B cell (primary cell): Measurements from ENCODE around the gene FSIP1. TPM values are rescaled to one million over a fixed set of nuclear protein-coding genes. Genes with fewer than 3 reads are reported as not detected.

ENCODE experiments used
- ATAC-seq: fragments of 200-7000 bp; cut with Tn5 transposase; one replicate; pipeline ENCODE4 v1.10.0; 2021; ENCODE audit warnings: low read depth, mild to moderate bottlenecking, moderate number of reproducible peaks, moderate library complexity
- CTCF ChIA-PET: fragments of 350-600 bp; sonication (Branson Sonifier 250); formaldehyde crosslinking; loops from one replicate; lab custom pipeline; 2021; ENCODE audit warnings: antibody characterized with exemption, inconsistent platforms; lab: Charles Lee
- POLR2A ChIA-PET: fragments of 350-600 bp; sonication (Branson Sonifier 250); formaldehyde crosslinking; loops from one replicate; lab custom pipeline; 2021; ENCODE audit warnings: antibody characterized with exemption; lab: Charles Lee
- DNase-seq: peaks from one replicate; pipeline ENCODE4 v3.0.0; 2013
- H2AFZ ChIP-seq: 2 replicates; pipeline ENCODE4 v1.6.1; 2012; ENCODE audit warnings: mild to moderate bottlenecking, low read depth, low read length; ENCODE audit not compliant: insufficient read depth, poor library complexity, severe bottlenecking
- H3K27ac ChIP-seq, 2 donors: 1 replicate in 1 of 2; 2 replicates in 1 of 2; pipeline ENCODE4 v1.5.1; 2012 to 2013; ENCODE audit warnings: low read length in 2 of 2, mild to moderate bottlenecking in 2 of 2, moderate library complexity in 1 of 2
- H3K27me3 ChIP-seq, 4 experiments: fragments of 200-600 bp in 1 of 4; sonication (generic) in 1 of 4; replicated peaks in 1 of 4; 1 replicate in 2 of 4; 2 replicates in 2 of 4; pipeline versions ENCODE4 v1.6.1 to v1.7.0; 2013 to 2016; ENCODE audit warnings: low read length in 3 of 4, mild to moderate bottlenecking in 2 of 4, mixed read lengths in 1 of 4, moderate library complexity in 1 of 4; ENCODE audit not compliant: insufficient read depth in 4 of 4, control insufficient read depth in 3 of 4; ENCODE audit errors: control extremely low read depth in 1 of 4
- H3K36me3 ChIP-seq, 2 experiments: replicated peaks in 1 of 2; 1 replicate in 1 of 2; 2 replicates in 1 of 2; pipeline versions ENCODE4 v1.6.1 to v1.7.1; 2013; ENCODE audit warnings: low read length in 1 of 2; ENCODE audit not compliant: insufficient read depth in 2 of 2, control insufficient read depth in 1 of 2; ENCODE audit errors: control extremely low read depth in 1 of 2, extremely low read depth in 1 of 2
- H3K4me1 ChIP-seq, 2 donors: fragments of 200-600 bp in 1 of 2; sonication (generic) in 1 of 2; 1 replicate in 1 of 2; 2 replicates in 1 of 2; pipeline versions ENCODE4 v1.5.1 to v1.6.1; 2013 to 2017; ENCODE audit warnings: low read length in 2 of 2; ENCODE audit not compliant: control insufficient read depth in 2 of 2, insufficient read depth in 2 of 2
- H3K4me2 ChIP-seq: replicated peaks from 2 replicates; pipeline ENCODE3; 2012; ENCODE audit warnings: mild to moderate bottlenecking, low read depth, low read length; ENCODE audit not compliant: poor library complexity, severe bottlenecking
- H3K4me3 ChIP-seq, 5 experiments: fragments of 200-600 bp in 1 of 5; sonication (generic) in 1 of 5; 1 replicate in 3 of 5; 2 replicates in 2 of 5; pipeline versions ENCODE4 v1.5.1 to v1.7.0; 2011 to 2016; ENCODE audit warnings: low read length in 4 of 5, mild to moderate bottlenecking in 4 of 5, low read depth in 2 of 5, control low read depth in 1 of 5, moderate library complexity in 1 of 5; ENCODE audit not compliant: insufficient read depth in 1 of 5; ENCODE audit errors: control extremely low read depth in 1 of 5, extremely low read depth in 1 of 5
- H3K79me2 ChIP-seq: fragments of 200-600 bp; sonication (generic); one replicate; pipeline ENCODE4 v1.6.0; 2016; ENCODE audit warnings: low read length; ENCODE audit not compliant: control insufficient read depth, insufficient read depth
- H3K9ac ChIP-seq: fragments of 200-600 bp; sonication (generic); 2 replicates; pipeline ENCODE4 v1.6.1; 2017; ENCODE audit warnings: mild to moderate bottlenecking, low read length, moderate library complexity
- H3K9me3 ChIP-seq, 3 donors: one replicate each; pipeline versions ENCODE4 v1.6.1 to v1.7.1; 2013; ENCODE audit warnings: low read length in 2 of 3; ENCODE audit not compliant: control insufficient read depth in 2 of 3, insufficient read depth in 1 of 3; ENCODE audit errors: control extremely low read depth in 1 of 3
- H4K20me1 ChIP-seq: 2 replicates; pipeline ENCODE4 v1.6.0; 2012; ENCODE audit warnings: mild to moderate bottlenecking, low read length; ENCODE audit not compliant: insufficient read depth, control insufficient read depth, poor library complexity, severe bottlenecking
- H3K27ac Mint-ChIP-seq: one replicate; pipeline ENCODE4 v1.8.0; 2021; ENCODE audit warnings: mixed read lengths
- H3K27me3 Mint-ChIP-seq: one replicate; pipeline ENCODE4 v1.8.0; 2021; ENCODE audit warnings: mixed read lengths
- H3K4me1 Mint-ChIP-seq: one replicate; pipeline ENCODE4 v1.8.0; 2021; ENCODE audit warnings: mixed read lengths
- H3K4me3 Mint-ChIP-seq: one replicate; pipeline ENCODE4 v1.8.0; 2021; ENCODE audit warnings: mixed read lengths
- H3K9me3 Mint-ChIP-seq: one replicate; pipeline ENCODE4 v1.8.0; 2022; ENCODE audit warnings: mixed read lengths; ENCODE audit not compliant: insufficient read depth
- CTCF ChIP-seq: fragments of 200-600 bp; IDR thresholded peaks from one replicate; pipeline ENCODE4 v1.8.0; 2022; ENCODE audit warnings: antibody characterized with exemption, mild to moderate bottlenecking
- EZH2 ChIP-seq: IDR thresholded peaks from 2 replicates; pipeline ENCODE4 v1.6.1; 2012; ENCODE audit warnings: borderline replicate concordance, low read depth, mild to moderate bottlenecking, moderate library complexity, low read length; ENCODE audit not compliant: insufficient read depth, poor library complexity, severe bottlenecking
- WGBS: methylation state at CpG from one replicate; pipeline ENCODE4 v1.1.5; 2013; ENCODE audit warnings: missing lambda C conversion rate; ENCODE audit not compliant: insufficient coverage; 5-methylcytosine and 5-hydroxymethylcytosine counted together
- intact Hi-C: fragments of 100-400 bp; cut with micrococcal nuclease; formaldehyde crosslinking; loops from one replicate; pipeline ENCODE4 v1.10.0; 2022
- polyA plus RNA-seq: library from polyadenylated mRNA; depleted of rRNA; stranded (reverse); fragments of >200 nt; gene quantifications from 2 replicates; pipeline ENCODE4 v1.2.3, GENCODE V29; 2012
- total RNA-seq, 2 donors: library from RNA; stranded (reverse); fragments of 120-200 nt in 1 of 2; gene quantifications; 1 replicate in 1 of 2; 2 replicates in 1 of 2; pipeline versions ENCODE4 v1.2.3 to v1.2.4, GENCODE V29; 2013 to 2022

Gene FSIP1
- total and polyA plus RNA-seq, 2 donors (not counting 1 experiment from before 2014, with no cell fraction given), result 0.19 to 0.49 TPM

- no peaks in the 10 kb centered on the region for H3K79me2 ChIP-seq
- no peak for ATAC-seq
- H3K4me1 Mint-ChIP-seq, result no peaks in the 10 kb centered on the region
- H3K27me3 ChIP-seq, result peaks cover 0 to 4% (median 0%) of the 10 kb centered on the region in 4 experiments
- H3K27ac ChIP-seq, result no peak overlapping the region
- H4K20me1 ChIP-seq, result no peaks in the 10 kb centered on the region
- DNase-seq, result no peak
- H3K4me3 ChIP-seq, result no peak overlapping the region
- H3K4me2 ChIP-seq, result no peak overlapping the region
- intact Hi-C loops, result no loop called here
- ChIA-PET POLR2A (no interaction called here), CTCF (no interaction called here)
- no peak overlapping the region for H3K4me3 Mint-ChIP-seq
- no peak overlapping the region for H3K27ac Mint-ChIP-seq
- no peak overlapping the region for H2AFZ ChIP-seq
- no peaks in the 10 kb centered on the region for H3K36me3 ChIP-seq
- peaks cover 10% of the 10 kb centered on the region for H3K27me3 Mint-ChIP-seq
- H3K9me3 Mint-ChIP-seq, result no peaks in the 10 kb centered on the region
- TF ChIP-seq CTCF (no peak), EZH2 (no peak)
- no peaks in the 10 kb centered on the region for H3K9me3 ChIP-seq
- H3K4me1 ChIP-seq, result no peaks in the 10 kb centered on the region
- 91% methylated on average over 9 of the region's 11 CpGs for WGBS
- H3K9ac ChIP-seq, result no peak overlapping the region
Observed at GRCh38 chr15:39698444-39699390, 83.9 kb downstream of the FSIP1 start.

GRCh38 chr15:39697509-39697908 lies 85.1 kb downstream of the FSIP1 start:
- H3K4me3 Mint-ChIP-seq, result no peak overlapping the region
- POLR2A ChIA-PET, result no interaction called here
- 89% methylated on average over 1 of the region's 5 CpGs for WGBS

More at GRCh38 chr15:39697509-39697908, 85.1 kb downstream of the FSIP1 start:
- no peak for ATAC-seq
- H3K27ac ChIP-seq, result no peak overlapping the region
- no peaks in the 10 kb centered on the region for H3K79me2 ChIP-seq
- intact Hi-C loops, result no loop called here
- no peak for DNase-seq
- no peaks in the 10 kb centered on the region for H3K9me3 Mint-ChIP-seq
- CTCF ChIA-PET, result no interaction called here
- peaks cover 0 to 4% (median 0%) of the 10 kb centered on the region in 4 experiments for H3K27me3 ChIP-seq
- no peaks in the 10 kb centered on the region for H4K20me1 ChIP-seq
- TF ChIP-seq EZH2 (no peak), CTCF (no peak)
- H3K27me3 Mint-ChIP-seq, result peaks cover 21% of the 10 kb centered on the region
- no peak overlapping the region for H3K27ac Mint-ChIP-seq
- no peaks in the 10 kb centered on the region for H3K36me3 ChIP-seq
- H2AFZ ChIP-seq, result no peak overlapping the region
- no peaks in the 10 kb centered on the region for H3K4me1 ChIP-seq
- H3K4me2 ChIP-seq, result no peak overlapping the region
- H3K9me3 ChIP-seq, result no peaks in the 10 kb centered on the region
- no peak overlapping the region for H3K9ac ChIP-seq
- H3K4me1 Mint-ChIP-seq, result no peaks in the 10 kb centered on the region
- H3K4me3 ChIP-seq, result no peak overlapping the region
